ENCODE results near the gene AFDN.
"Not testable (repeated sequence)": the region's sequence is repeated elsewhere in the genome, so short reads cannot be mapped to it uniquely, and the experiment has no call there.

Gene AFDN

GRCh38 chr6:167998215-167998614, 171.5 kb downstream of the AFDN start:
- Histone ChIP-seq H3K4me2 (ENCODE audit: low read depth, low read length, poor library complexity, severe bottlenecking) (no peak overlapping the region), H4K20me1 (ENCODE audit: low read depth, low read length) (no peaks in the 10 kb centered on the region), H3K9me3 (ENCODE audit: insufficient read depth, low read length) (no peaks in the 10 kb centered on the region), H3K4me3 (ENCODE audit: insufficient read depth, low read length, poor library complexity, severe bottlenecking) (no peak overlapping the region), H3K27ac (ENCODE audit: low read depth, low read length) (no peak overlapping the region), H3F3A (ENCODE audit: insufficient read depth) (no peaks in the 10 kb centered on the region), H3K9ac (ENCODE audit: low read length) (no peak overlapping the region), H3K79me2 (ENCODE audit: insufficient read depth, low read length) (no peaks in the 10 kb centered on the region), H3K27me3 (ENCODE audit: low read length) (no peaks in the 10 kb centered on the region), H3K36me3 (ENCODE audit: low read length) (no peaks in the 10 kb centered on the region), H2AFZ (ENCODE audit: low read depth, low read length, severe bottlenecking) (no peak overlapping the region), H3K9me2 (replicated peaks; ENCODE audit: insufficient read depth, low read length) (no peaks in the 10 kb centered on the region)
- TF ChIP-seq EZH2phosphoT487 (conservative IDR thresholded peaks at IDR 0.05; ENCODE audit: low read length) (no peak), CTCF (IDR thresholded peaks at IDR 0.05; ENCODE audit: insufficient read depth, low read length, poor library complexity, severe bottlenecking) (no peak)

DNA sequence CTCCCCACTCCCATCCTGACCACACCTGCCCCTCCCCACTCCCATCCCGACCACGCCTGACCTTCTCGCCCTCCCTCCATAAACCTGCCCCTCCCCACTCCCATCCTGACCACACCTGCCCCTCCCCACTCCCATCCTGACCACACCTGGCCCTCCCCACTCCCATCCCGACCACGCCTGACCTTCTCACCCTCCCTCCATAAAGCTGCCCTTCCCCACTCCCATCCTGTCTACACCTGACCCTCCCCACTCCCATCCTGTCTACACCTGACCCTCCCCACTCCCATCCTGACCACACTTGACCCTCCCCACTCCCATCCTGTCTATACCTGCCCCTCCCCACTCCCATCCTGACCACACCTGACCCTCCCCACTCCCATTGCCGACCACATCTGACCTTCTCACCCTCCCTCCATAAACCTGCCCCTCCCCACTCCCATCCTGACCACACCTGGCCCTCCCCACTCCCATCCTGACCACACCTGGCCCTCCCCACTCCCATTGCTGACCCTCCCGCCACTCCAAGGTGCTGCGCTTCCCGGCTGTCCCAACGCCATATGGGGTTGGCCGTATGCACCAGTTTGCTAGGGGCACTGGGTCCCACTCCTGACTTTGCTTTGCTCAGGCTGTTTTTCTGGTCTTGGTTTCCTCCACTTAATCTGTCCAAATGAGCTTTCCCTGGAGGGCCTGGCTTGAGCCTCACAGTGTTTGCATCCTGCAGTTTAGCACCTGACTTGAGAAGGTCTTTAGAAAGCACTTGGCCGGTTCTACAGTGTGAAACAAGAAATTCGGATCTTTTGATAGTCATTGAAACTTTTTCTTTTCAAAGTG, 173.7 kb downstream of the AFDN start:
- H4K20me1 ChIP-seq (ENCODE audit: low read depth, low read length) = no peaks in the 10 kb centered on the region
- H3K4me3 ChIP-seq (ENCODE audit: insufficient read depth, low read length, poor library complexity, severe bottlenecking) = no peak overlapping the region
- H2AFZ ChIP-seq (ENCODE audit: low read depth, low read length, severe bottlenecking) = no peak overlapping the region
- H3K4me2 ChIP-seq (ENCODE audit: low read depth, low read length, poor library complexity, severe bottlenecking) = no peak overlapping the region
- TF ChIP-seq CTCF (IDR thresholded peaks at IDR 0.05; ENCODE audit: insufficient read depth, low read length, poor library complexity, severe bottlenecking) (no peak), EZH2phosphoT487 (conservative IDR thresholded peaks at IDR 0.05; ENCODE audit: low read length) (no peak)
- H3K27ac ChIP-seq (ENCODE audit: low read depth, low read length) = no peak overlapping the region
- no peaks in the 10 kb centered on the region for H3F3A ChIP-seq (ENCODE audit: insufficient read depth)
- no peaks in the 10 kb centered on the region for H3K9me3 ChIP-seq (ENCODE audit: insufficient read depth, low read length)
- H3K36me3 ChIP-seq (ENCODE audit: low read length) = no peaks in the 10 kb centered on the region
- no peaks in the 10 kb centered on the region for H3K9me2 ChIP-seq (replicated peaks; ENCODE audit: insufficient read depth, low read length)
- H3K27me3 ChIP-seq (ENCODE audit: low read length) = no peaks in the 10 kb centered on the region
- H3K9ac ChIP-seq (ENCODE audit: low read length) = no peak overlapping the region
- no peaks in the 10 kb centered on the region for H3K79me2 ChIP-seq (ENCODE audit: insufficient read depth, low read length)

- Histone ChIP-seq H3K27ac (ENCODE audit: low read depth, low read length) (no peak overlapping the region), H3K9ac (ENCODE audit: low read length) (no peak overlapping the region), H4K20me1 (ENCODE audit: low read depth, low read length) (no peaks in the 10 kb centered on the region), H3K4me2 (ENCODE audit: low read depth, low read length, poor library complexity, severe bottlenecking) (no peak overlapping the region), H3K4me3 (ENCODE audit: insufficient read depth, low read length, poor library complexity, severe bottlenecking) (no peak overlapping the region), H3K36me3 (ENCODE audit: low read length) (no peaks in the 10 kb centered on the region), H3K9me2 (replicated peaks; ENCODE audit: insufficient read depth, low read length) (no peaks in the 10 kb centered on the region), H3K27me3 (ENCODE audit: low read length) (no peaks in the 10 kb centered on the region), H3F3A (ENCODE audit: insufficient read depth) (no peaks in the 10 kb centered on the region), H2AFZ (ENCODE audit: low read depth, low read length, severe bottlenecking) (no peak overlapping the region), H3K9me3 (ENCODE audit: insufficient read depth, low read length) (no peaks in the 10 kb centered on the region), H3K79me2 (ENCODE audit: insufficient read depth, low read length) (no peaks in the 10 kb centered on the region)
- TF ChIP-seq EZH2phosphoT487 (conservative IDR thresholded peaks at IDR 0.05; ENCODE audit: low read length) (no peak), CTCF (IDR thresholded peaks at IDR 0.05; ENCODE audit: insufficient read depth, low read length, poor library complexity, severe bottlenecking) (no peak)
These were observed 174.3 kb downstream of the AFDN start for GRCh38 chr6:168001029-168001332.

GRCh38 chr6:168001514-168001913, 174.8 kb downstream of the AFDN start:
- not testable (repeated sequence) for H3K27me3 ChIP-seq (ENCODE audit: low read length); H3K4me2 ChIP-seq (ENCODE audit: low read depth, low read length, poor library complexity, severe bottlenecking)

More at GRCh38 chr6:168001514-168001913, 174.8 kb downstream of the AFDN start:
- not testable (repeated sequence) for H3K9me3 ChIP-seq (ENCODE audit: insufficient read depth, low read length); H4K20me1 ChIP-seq (ENCODE audit: low read depth, low read length); H3K9me2 ChIP-seq (replicated peaks; ENCODE audit: insufficient read depth, low read length); H3K36me3 ChIP-seq (ENCODE audit: low read length); H3K4me3 ChIP-seq (ENCODE audit: insufficient read depth, low read length, poor library complexity, severe bottlenecking); H3K27ac ChIP-seq (ENCODE audit: low read depth, low read length); H3K9ac ChIP-seq (ENCODE audit: low read length); H3F3A ChIP-seq (ENCODE audit: insufficient read depth); H2AFZ ChIP-seq (ENCODE audit: low read depth, low read length, severe bottlenecking); H3K79me2 ChIP-seq (ENCODE audit: insufficient read depth, low read length)

Measured in SU-DHL-6 (cell line).